Stimulated activated CD4-positive, alpha-beta T cell treated with anti-CD3 and anti-CD28 coated beads, Interleukin-1b, Interleukin-23, amount 100 ng/mL, for 1 hour (primary cell): ENCODE measurements around the gene PLXNB1.

Source experiments
- DNase-seq, 2 donors: peaks; one replicate each; pipeline ENCODE4 v3.0.0-alpha.2; 2020; ENCODE audit warnings: low read depth in 2 of 2

The PLXNB1 gene

DNA sequence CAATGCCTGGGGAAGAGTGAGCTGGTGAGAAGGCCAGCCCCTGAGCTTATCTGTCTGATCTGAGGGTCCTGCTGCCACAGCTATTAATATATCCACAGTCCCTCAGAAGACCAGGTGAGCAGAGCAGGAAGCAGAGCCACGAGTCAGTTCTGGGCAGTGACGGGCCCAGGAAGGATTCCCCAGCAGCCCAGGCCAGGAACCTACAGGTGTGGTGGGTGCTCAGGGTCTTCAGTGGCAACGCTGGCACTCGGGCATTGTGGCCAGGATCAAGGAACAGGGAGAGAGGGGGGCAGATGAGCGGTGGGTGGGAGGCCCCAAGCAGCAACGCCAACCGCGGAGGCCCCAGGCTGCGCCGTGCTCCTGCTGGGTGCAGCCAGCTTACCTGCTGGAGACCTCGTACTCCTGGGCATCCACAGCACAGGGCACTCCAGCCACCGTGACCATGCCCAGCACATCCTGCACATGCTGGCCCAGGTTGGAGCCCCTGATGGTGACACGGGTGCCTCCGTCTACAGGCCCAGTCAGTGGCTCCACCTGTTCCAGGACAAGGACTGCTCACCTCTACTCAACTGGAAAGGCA, 12.3 kb downstream of the PLXNB1 start:
- DNase-seq, result no peak

DNA sequence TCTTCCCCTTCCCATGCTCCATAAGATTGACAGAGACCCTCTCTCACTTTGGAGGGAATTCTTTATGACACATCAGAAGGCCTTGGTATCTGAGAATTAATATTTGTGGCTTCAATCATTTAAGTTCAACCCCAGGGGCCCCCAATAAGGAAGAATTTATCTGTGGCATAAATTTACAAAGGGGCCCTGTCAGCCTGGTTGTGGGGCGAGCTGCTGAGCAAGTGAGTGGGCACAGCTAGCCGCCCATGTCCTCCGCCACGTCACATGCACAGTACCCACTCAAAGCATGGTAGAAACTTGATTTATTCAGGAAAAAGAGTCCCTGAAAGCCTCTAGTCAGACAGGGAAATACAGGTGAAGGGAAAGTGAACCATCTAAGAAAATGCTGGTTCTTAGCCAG, 13.3 kb downstream of the PLXNB1 start:
- no peak for DNase-seq

DNA sequence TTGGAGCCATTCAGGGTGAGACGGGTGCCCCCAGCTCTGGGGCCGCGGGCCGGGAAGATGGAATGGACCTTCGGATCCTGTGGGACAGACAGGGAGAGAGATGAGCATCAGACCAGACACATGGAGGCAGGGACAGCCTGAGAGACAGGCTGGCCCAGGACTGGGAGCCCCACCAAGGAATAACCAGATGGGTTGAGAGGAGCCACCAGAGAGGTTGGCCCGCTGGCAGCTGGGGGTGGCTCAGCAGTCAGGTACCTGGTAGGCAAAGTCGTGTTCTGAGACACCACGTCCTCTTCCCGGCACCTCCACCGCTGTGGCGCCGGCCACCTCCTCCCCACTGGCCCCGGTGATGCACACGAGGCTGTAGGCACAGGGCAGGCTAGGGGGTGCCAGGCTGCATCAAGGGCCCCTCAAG, 13.8 kb downstream of the PLXNB1 start:
- DNase-seq, result no peak

DNA sequence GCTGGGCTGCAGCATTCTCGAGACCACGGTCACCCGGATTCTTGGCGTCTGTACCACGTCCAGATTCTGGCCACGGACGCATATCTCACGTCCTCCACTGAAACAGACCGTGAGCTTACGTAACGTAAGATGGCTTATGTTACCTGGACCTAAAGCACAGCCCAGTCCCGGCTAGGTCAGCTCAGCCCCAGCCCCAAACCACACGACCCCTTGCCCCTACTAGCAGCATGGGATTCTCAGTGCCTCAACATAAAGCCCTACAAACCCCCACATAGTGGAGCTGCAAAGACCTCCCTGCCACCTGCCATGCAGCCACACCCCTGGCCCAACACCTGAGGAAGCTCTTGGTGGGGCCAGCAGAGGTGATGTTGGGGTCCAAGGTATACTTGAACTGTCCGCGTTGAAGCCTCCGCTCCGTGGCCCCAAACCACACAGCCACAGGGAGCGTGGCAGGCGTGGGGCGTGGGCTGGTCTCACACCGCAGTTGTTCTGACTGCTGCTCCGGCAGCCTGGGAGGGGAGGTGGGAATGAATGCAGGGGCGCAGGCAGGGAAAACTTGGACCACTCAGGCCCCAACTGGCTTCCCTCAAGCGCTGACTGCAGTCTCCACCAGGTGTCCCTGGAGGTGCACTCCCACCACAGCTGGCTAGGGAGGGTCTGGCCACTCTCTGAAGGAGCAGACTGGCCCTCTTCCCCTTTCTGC, 14.5 kb downstream of the PLXNB1 start:
- DNase-seq, result no peak

DNA sequence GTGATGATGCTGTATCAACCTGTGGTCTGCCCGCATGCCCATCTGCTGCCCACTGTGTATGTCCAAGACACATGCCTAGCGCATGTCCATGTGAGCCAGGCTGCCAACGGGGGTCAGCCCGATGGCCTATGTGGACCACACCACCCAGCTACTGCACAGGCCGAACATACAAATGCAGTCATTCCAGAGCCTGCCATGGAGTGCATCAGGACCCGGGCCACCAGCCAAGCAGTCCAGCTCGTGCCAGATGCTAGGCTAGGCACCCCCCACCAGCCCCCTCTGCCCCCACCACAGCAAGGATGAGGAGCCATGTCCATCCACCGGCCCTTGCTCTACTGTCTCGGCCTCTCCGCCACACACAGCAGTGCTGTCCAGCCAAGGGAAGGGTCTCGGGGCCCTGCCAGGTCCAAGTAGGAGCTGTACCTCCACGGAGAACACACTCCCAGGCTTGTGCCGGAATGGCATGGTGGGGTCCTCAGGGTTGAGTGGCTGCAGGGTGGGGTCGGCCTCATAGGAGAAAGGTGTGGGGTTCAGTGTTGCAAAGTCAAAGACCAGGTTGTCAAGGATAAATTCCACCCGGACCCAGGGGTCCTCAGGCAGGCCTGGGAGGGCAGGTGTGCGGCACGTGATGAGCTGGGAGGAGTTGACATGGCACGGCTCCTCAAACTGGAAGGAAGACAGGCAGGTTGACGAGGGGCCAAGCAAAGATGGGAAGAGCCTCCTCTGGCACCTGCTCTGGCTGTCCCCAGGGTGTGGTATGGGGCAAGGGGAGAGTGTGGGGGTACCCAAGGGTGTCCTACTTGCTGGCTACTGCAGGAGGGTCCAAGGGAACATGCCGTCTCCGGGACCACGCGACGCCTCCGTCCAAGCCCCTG, 15.3 kb downstream of the PLXNB1 start:
- no peak for DNase-seq

DNA sequence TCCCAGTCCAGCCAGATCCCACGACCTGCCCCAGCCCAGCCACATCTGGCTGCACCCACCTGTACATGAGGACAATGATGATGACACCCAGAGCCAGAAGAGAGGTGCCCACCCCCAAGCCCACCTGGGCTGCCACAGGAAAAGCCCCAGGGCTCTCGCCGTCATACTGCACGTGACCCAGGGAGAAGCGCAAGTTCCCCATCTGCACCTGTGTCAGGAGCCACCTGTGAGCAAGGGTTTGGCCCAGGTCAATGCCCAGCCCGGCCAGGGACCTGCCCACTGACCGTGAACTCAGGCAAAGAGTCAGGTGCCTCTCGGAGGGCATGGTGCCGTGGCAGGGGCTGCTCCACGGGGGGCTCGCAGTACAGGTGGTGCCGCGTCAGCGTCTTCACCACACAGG, 16.3 kb downstream of the PLXNB1 start:
- DNase-seq, result no peak

DNA sequence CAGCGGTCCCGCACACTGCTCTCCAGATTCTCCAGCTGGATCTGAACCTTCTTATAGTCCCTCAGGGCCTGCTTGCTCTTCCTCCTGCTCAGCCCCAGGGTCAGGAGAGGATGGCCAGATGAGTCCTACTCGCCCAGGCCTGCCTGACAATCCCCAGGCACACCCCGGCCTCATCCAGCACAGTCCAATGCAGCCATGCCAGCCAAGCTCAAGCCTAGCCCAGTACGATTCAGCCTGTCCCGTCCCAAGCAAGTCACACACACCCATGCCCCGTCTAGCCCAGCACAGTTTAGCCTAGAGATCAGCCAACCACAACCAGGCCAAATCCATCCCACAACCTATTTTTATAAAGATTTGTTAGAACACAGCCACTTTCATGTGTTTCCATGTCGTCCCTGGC, 16.8 kb downstream of the PLXNB1 start:
- no peak for DNase-seq

DNA sequence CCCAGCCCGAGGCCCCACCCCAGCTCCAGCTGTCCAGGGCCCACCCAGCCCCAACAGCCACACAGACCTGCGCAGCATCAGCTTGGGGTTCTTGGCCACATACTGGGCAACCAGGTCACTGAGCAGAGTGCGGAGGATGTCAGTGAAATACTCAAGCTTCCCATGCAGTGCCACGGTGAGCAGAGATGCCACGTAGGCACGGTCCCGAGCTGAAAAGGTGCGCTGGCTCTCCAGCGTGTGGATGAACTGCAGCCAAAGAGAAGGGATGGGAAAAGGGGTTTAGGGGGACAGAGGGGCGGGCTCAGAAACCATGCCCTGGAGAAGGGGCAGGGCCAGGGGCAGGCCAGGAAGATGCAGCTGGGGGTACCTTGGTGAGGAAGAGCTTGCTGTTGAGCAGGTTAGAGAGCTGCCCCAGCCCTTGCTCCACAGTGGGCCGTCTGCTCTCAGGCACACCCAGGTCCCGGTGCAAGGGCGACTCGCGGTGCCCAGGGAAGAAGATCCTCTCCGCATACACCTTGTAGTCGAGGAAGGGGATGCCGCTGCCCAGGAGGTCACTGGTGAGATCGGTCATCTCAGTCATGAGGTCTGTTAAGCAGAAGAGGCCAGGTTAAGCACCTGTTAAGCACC, 17.4 kb downstream of the PLXNB1 start:
- no peak for DNase-seq

DNA sequence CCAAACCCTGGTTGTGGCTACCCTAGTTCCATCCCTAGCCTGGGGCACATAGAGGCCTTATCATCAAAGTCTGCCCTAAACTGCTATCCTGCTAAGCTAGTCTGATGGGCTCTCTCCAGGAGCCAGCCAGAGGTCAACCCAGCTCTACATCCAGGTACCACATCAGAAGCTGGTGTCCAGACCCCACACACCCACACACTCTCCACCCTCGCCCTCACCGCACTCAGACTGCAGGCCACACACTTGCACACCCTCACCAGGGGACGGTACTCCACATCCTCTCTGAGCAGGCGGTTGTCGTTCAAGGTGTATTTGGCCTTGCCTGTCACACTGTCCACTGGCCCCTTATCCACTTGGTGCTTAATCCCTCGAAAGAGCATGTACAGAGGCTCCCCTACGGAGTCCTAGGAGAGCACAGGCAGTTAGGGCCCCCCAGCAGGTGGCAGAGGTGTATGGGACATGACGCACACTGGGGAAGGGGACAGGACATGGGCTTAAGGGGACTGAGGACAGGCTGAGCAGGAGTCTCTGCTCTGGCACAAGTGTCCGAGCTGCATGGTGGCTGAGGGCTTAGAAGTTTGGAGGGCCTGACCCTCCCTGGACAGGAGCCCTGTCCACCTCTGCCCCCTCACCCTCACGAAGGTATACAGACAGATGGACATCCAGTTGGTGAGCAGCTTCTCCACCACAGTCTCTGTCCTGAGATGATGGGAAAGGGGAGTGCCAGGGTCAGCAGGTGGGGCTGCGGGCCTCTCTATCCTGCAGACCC, 18.1 kb downstream of the PLXNB1 start:
- DNase-seq, result no peak

DNA sequence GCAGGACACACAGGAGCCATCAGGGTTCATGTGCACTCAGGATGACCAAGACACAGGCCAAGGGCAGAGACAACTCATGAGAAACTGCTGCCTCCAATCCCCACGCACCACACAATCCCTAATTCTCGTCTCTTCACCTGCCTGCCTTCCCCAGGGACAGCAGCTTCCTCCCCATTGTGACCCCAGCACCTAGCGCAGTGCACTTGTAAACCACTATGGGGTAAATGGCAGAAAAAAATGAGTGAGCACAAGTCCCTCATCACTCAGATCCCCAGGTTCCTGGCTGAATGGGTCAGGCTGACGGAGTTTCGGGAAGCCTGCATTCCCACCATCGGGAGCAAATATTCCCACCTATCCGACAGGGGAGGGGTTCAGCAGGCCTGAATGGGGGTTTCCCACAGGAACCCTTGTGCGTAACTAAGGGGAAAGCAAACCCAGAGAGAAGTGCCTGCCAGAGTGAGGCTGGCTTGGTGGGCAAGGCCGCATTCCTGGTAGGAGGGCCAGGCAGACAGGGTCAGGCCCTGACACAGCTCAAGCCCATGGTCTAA, 18.8 kb downstream of the PLXNB1 start:
- DNase-seq, result no peak

DNA sequence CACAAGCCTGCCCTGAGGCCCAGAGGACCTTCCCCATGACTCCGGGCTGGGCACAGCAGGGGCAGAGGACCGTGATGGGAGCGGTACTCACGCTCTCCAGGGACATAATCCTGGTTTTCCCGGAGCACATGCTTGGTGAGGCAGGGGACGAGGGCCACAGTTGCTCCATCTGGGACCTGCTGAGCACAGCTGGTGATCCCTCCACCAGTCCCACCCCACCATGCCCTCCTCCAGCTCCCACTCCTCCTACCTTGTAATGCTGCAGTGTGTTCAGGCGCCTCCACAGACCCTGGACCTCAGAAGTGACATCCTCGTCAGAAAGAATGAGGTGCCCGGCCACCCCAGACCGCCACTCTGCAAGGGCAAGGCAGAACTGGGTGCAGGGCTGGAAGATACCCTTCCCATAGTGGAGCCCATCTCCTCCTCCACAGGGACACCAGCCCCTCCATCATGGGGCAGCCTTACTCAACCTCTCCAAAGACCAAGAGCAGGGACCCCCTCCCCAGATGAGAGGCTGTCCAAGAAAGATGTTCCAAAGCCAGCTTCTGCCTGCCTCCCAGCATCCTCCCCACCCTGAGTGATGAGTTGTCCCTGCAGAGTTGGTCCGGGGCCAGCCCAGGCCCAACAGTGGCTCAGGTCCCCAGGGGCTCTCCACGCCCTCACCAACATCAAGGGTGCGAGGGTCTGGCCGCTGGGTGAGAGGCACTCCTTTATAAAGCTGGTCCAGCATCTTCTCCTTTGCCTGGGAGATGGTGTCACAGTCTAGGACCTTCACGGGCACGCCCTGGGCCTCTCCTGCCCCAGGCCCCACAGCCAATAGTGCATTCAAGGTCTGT, 19.5 kb downstream of the PLXNB1 start:
- no peak for DNase-seq

DNA sequence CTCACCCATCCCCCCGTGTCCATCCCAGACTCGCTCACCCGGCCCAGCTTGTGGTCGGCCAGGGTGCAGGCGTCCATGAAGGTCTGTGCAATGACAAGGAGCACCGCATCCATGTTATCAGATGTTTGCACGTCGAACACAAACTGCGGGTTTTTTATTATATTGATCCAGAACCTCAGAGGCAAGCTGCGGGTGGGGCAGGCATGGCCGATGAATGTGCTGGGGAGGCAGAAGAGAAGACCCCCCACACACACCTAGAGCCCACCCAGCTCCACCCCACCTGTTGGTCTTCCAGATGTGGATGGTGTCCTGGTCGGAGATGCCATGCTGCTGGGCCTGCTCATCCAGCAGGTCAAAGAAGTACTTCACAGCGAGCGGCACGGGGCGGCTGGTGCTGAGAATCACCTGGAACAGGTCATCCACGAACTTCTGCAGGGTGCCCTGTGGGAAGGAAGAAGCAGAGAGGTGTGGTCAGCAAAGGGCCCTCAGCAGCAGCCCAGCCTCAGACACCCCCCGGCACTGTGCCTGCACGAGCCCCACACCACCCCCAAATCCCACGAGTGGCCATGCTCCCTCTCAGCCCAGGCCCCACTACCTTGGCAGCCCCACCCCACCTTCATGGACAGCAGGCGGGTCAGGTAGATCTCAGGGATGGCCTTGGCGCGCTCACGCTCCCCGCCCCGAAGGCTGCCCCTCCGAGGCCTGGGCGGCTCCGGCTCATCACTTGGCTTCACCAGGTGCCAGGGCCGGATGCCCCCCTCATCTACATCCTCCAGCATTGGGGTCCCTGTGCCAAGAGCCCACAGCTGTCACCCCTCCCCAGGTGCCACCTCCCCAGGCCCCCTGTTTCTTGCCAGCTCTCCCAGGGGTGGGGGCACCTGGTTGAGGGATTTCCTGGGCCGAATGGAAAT, 20.3 kb downstream of the PLXNB1 start:
- no peak for DNase-seq

DNA sequence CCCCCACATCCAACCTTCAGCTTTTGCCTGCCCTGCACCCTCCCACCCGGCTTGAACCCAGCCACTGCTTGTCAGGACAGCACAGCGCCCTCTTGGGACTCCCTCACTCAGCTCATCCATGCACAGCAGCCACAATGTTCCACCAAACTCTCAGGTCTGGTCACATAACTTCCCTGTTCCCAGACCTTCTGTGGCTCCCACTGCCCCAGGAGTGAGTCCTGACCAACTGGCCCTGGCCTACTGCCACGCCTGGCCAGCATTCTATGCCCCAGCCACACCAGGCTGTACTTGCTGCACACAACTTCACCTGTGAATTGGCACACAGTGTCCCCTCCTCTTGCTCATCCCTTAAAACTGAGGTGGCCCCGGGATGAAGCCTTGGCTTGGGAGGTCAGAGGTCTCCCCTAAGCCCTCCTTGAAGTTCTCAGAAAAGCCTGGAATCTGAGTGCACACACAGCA, 21.0 kb downstream of the PLXNB1 start:
- no peak for DNase-seq

DNA sequence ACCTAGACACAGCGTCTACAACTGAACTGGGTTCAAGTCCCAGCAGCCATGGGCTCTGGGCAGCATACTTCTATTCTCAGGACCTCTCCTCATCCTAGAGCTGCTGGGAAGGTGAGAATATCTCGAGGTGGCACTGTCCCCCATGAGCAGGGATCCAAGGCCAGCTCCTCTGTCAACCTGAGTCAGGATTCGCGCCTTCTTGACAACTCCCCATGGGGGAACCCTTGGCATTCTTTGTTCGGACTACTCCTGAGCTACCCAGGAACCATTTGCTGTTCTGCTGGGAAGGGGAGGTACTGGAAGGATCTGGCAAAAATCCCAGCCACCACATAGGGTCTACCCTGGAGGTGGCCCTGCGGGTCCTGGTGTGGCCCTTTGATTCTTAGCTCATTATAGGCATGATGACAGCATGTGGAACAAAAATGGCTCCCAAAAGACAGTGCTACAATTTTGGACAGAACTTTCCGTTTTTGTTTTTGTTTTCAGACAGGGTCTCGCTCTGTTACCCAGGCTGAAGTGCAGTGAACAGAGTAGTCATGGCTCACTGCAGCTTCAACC, 22.3 kb downstream of the PLXNB1 start:
- no peak for DNase-seq

DNA sequence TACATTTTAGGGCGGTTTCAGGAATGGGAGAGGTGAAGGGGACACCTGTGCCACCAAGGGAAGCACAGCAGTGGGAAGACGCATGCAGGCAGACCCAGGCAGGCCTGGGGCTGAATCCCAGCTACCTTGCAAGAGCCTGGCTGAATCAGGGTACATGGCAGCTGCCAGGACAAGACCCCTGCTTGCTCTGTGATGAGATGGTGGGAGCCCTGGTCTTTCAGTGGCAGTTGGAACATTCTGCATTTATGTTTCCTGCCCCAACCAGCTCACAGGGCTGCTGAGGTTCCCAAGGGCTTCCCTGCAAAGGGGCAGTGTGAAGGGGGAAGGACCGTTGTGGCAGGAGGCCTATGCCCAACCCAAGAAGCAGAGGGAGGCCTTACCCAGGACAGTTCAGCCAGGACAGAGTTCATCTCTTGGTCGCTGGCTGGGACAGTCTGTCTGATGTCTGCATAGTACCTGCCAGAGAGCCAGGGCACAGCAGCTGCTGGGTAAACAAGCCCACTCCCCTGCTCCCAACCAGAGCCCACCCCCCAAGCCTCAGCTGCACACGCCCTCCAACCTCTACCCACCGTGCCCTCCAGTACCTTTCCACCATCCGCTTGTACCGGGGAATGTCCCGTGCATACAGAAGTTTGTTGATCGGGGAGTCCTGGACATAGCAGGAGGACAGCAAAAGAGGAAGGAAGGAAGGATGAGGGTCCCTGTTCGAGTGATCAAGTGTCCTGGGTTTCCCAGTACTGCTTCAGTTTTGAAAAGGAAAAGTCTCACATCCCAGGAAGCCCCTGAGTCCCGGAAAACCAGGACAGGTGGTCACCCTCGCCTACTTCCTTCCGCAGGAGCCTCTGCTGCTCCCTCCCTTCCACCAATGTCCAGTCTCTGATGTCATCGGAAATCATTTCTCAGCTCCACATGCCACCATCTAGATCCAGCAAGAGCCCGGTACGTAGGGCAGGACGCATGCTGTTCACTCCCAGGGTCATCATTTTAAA, 23.1 kb downstream of the PLXNB1 start:
- DNase-seq, result no peak

DNA sequence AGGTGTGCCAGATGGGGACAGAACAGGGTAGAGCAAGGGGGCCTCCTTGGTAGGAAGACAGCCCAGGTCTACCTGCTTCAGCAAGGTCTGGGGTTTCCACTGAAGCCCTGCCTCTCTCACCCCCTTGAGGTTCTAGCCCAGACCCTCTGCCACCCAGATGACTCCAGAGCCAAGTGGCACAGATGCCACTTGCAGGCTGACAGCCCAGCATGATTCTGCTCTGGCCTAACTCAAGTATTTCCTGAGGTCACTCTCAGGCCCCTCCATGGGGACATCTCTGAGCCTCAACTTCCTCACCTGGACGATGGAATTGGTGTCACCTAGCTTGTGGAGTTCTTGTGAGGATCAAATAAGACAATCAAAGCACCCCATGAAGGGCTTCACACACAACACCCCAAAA, 23.9 kb downstream of the PLXNB1 start:
- DNase-seq, result no peak

DNA sequence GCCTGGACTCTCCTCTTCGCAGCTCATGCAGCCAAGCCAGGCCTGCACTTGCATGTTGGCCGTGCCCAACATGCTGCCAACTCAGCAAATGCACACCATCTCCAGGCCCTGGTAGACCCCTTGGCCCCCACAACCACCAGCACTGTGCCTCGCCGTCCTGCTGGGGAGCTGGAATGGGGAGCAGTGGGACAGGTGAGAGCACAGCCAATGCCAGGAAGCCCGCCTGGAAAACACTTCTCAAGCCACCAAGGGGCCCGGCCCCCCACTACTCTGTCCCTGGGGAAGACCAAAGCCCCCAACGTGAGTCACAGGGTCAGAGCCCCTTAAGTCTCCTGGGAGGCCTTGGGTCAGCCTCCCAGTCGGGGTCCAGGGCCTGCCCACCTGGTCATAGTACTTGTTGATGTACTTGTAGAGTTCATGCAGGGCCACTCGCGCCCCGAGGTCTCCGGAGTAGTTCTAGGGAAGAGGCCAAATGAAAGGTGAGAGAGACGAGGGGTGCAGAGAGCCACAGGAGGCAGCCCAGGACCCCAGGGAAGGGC, 24.5 kb downstream of the PLXNB1 start:
- no peak for DNase-seq
